Nephron (organoid): ENCODE measurements around the gene TNFSF8.

Source experiments
- H3K27ac Mint-ChIP-seq, 3 experiments: 2 replicates each; pipeline ENCODE4 v1.8.0; 2020; ENCODE audit warnings: mixed read lengths in 3 of 3, mild to moderate bottlenecking in 2 of 3, moderate library complexity in 1 of 3
- H3K27me3 Mint-ChIP-seq: 2 replicates; pipeline ENCODE4 v1.8.0; 2021; ENCODE audit warnings: low read depth, mild to moderate bottlenecking, moderate library complexity, mixed read lengths
- H3K36me3 Mint-ChIP-seq: 2 replicates; pipeline ENCODE4 v1.8.0; 2020; ENCODE audit warnings: low read depth, mixed read lengths
- H3K4me1 Mint-ChIP-seq: 2 replicates; pipeline ENCODE4 v1.8.0; 2020; ENCODE audit warnings: mixed read lengths
- H3K4me3 Mint-ChIP-seq, 3 experiments: 2 replicates each; pipeline ENCODE4 v1.8.0; 2020; ENCODE audit warnings: mild to moderate bottlenecking in 3 of 3, mixed read lengths in 3 of 3, moderate library complexity in 2 of 3
- H3K9me3 Mint-ChIP-seq: 2 replicates; pipeline ENCODE4 v1.8.0; 2020; ENCODE audit warnings: mixed read lengths
- CTCF ChIP-seq, 3 experiments: fragments of 200-600 bp; sonication (generic); IDR thresholded peaks; one replicate each; pipeline ENCODE4 v1.5.0; 2021; ENCODE audit warnings: antibody characterized with exemption in 3 of 3; ENCODE audit not compliant: unreplicated experiment in 3 of 3

Gene TNFSF8

GRCh38 chr9:114883709-114884108, 46.7 kb downstream of the TNFSF8 start:
- Mint-ChIP-seq H3K27ac (no peak overlapping the region), H3K36me3 (no peaks in the 10 kb centered on the region), H3K4me3 (no peak overlapping the region), H3K4me1 (no peaks in the 10 kb centered on the region), H3K9me3 (peaks cover 17% of the 10 kb centered on the region), H3K27me3 (peaks cover 4% of the 10 kb centered on the region)
- TF ChIP-seq CTCF (IDR thresholded peaks at IDR 0.05; ENCODE audit: unreplicated experiment in 3 of 3): no peak

- TF ChIP-seq CTCF (IDR thresholded peaks at IDR 0.05; ENCODE audit: unreplicated experiment in 3 of 3): no peak
- no peaks in the 10 kb centered on the region for H3K27me3 Mint-ChIP-seq
- no peak overlapping the region for H3K27ac Mint-ChIP-seq
- H3K36me3 Mint-ChIP-seq: no peaks in the 10 kb centered on the region
- H3K4me3 Mint-ChIP-seq: no peak overlapping the region
- H3K4me1 Mint-ChIP-seq: no peaks in the 10 kb centered on the region
- H3K9me3 Mint-ChIP-seq: peaks cover 6% of the 10 kb centered on the region
These were observed 50.1 kb downstream of the TNFSF8 start for GRCh38 chr9:114880291-114880745.

- H3K27ac Mint-ChIP-seq: no peak overlapping the region
- no peaks in the 10 kb centered on the region for H3K36me3 Mint-ChIP-seq
- H3K27me3 Mint-ChIP-seq: no peaks in the 10 kb centered on the region
- TF ChIP-seq CTCF (IDR thresholded peaks at IDR 0.05; ENCODE audit: unreplicated experiment in 3 of 3): no peak
- no peaks in the 10 kb centered on the region for H3K4me1 Mint-ChIP-seq
- H3K9me3 Mint-ChIP-seq: peaks cover 6% of the 10 kb centered on the region
- H3K4me3 Mint-ChIP-seq: no peak overlapping the region
These were observed 51.4 kb downstream of the TNFSF8 start for GRCh38 chr9:114878879-114879564.

- H3K9me3 Mint-ChIP-seq: peaks cover 13% of the 10 kb centered on the region
- peaks cover 4% of the 10 kb centered on the region for H3K36me3 Mint-ChIP-seq
- H3K4me1 Mint-ChIP-seq: no peaks in the 10 kb centered on the region
- H3K27ac Mint-ChIP-seq: no peak overlapping the region
- H3K4me3 Mint-ChIP-seq: no peak overlapping the region
- H3K27me3 Mint-ChIP-seq: no peaks in the 10 kb centered on the region
- TF ChIP-seq CTCF (IDR thresholded peaks at IDR 0.05; ENCODE audit: unreplicated experiment in 3 of 3): no peak
These were observed 60.5 kb downstream of the TNFSF8 start for GRCh38 chr9:114869845-114870244.

GRCh38 chr9:114869378-114869777, 61.0 kb downstream of the TNFSF8 start:
- Mint-ChIP-seq H3K36me3 (peaks cover 4% of the 10 kb centered on the region), H3K4me1 (no peaks in the 10 kb centered on the region), H3K27ac (no peak overlapping the region), H3K4me3 (no peak overlapping the region), H3K27me3 (no peaks in the 10 kb centered on the region), H3K9me3 (peaks cover 12% of the 10 kb centered on the region)
- no peak for TF ChIP-seq CTCF (IDR thresholded peaks at IDR 0.05; ENCODE audit: unreplicated experiment in 3 of 3)

- Mint-ChIP-seq H3K27ac (no peak overlapping the region), H3K4me3 (no peak overlapping the region), H3K4me1 (no peaks in the 10 kb centered on the region), H3K9me3 (peaks cover 6% of the 10 kb centered on the region), H3K36me3 (peaks cover 4% of the 10 kb centered on the region), H3K27me3 (no peaks in the 10 kb centered on the region)
- no peak for TF ChIP-seq CTCF (IDR thresholded peaks at IDR 0.05; ENCODE audit: unreplicated experiment in 3 of 3)
These were observed 63.1 kb downstream of the TNFSF8 start for GRCh38 chr9:114867327-114867726.
